ENCODE measurements around the gene CPNE9. TPM values are rescaled to one million over a fixed set of nuclear protein-coding genes. Genes with fewer than 3 reads are reported as not detected.

The CPNE9 gene
- total RNA-seq, 1 experiment from 2014 or later = 3.5 TPM

- Histone ChIP-seq H3K27ac (ENCODE audit: insufficient read length, low read depth, low read length) (no peak overlapping the region), H3K4me1 (ENCODE audit: insufficient read depth, low read length) (no peaks in the 10 kb centered on the region; the same call in 1 of the 2 replicates), H3K23me2 (ENCODE audit: insufficient read length, low read depth, low read length, poor library complexity, severe bottlenecking) (no peaks in the 10 kb centered on the region), H3K23ac (ENCODE audit: insufficient read length, low read depth, low read length) (no peak overlapping the region), H4K20me1 (ENCODE audit: control insufficient read depth, insufficient read depth, insufficient read length) (no peaks in the 10 kb centered on the region), H3K79me1 (ENCODE audit: insufficient read depth, low read depth, low read length, poor library complexity, severe bottlenecking) (no peaks in the 10 kb centered on the region), H4K91ac (ENCODE audit: insufficient read length, low read depth, low read length) (no peak overlapping the region), H2BK5ac (ENCODE audit: insufficient read length, low read length) (no peak overlapping the region), H3K14ac (ENCODE audit: insufficient read depth, low read length) (no peak overlapping the region), H3K18ac (ENCODE audit: insufficient read length, low read depth, low read length) (no peak overlapping the region), H3T11ph (ENCODE audit: low read length) (no peak overlapping the region), H4K8ac (replicated peaks; ENCODE audit: insufficient read length, low read depth, low read length) (no peak overlapping the region), H3K56ac (ENCODE audit: insufficient read length, low read depth, low read length) (no peak overlapping the region), H2AFZ (ENCODE audit: low read length) (no peak overlapping the region), H2BK20ac (ENCODE audit: low read depth, low read length, poor library complexity, severe bottlenecking) (no peak overlapping the region), H3K4ac (ENCODE audit: low read depth, low read length) (no peak overlapping the region), H3K79me2 (ENCODE audit: insufficient read depth, low read length) (no peaks in the 10 kb centered on the region), H3K27me3 (ENCODE audit: insufficient read depth, low read length) (no peaks in the 10 kb centered on the region), H2BK120ac (ENCODE audit: low read depth, low read length, poor library complexity, severe bottlenecking) (no peak overlapping the region), H4K5ac (ENCODE audit: insufficient read length, low read depth, low read length) (no peak overlapping the region), H3K9ac (ENCODE audit: extremely low read depth, insufficient read length, low read length) (no peak overlapping the region), H2BK12ac (ENCODE audit: insufficient read length, low read depth, low read length) (no peak overlapping the region), H3K9me3 (ENCODE audit: control insufficient read depth, low read depth, low read length) (no peaks in the 10 kb centered on the region), H2BK15ac (ENCODE audit: low read depth, low read length) (no peak overlapping the region), H2AK5ac (ENCODE audit: insufficient read length, low read length) (no peak overlapping the region), H3K4me2 (ENCODE audit: insufficient read depth, insufficient read length, low read length) (no peak overlapping the region)
- Mint-ChIP-seq H3K36me3 (ENCODE audit: insufficient read depth in 1 of 3, low read depth in 3 of 3) (no peaks in the 10 kb centered on the region), H3K9me3 (no peaks in the 10 kb centered on the region), H3K27me3 (ENCODE audit: low read depth) (peaks cover 9% of the 10 kb centered on the region), H3K4me3 (no peak overlapping the region), H3K27ac (no peak overlapping the region), H3K4me1 (peaks cover 7 to 8% of the 10 kb centered on the region in 2 experiments)
- no peak for TF ChIP-seq CTCF (conservative IDR thresholded peaks at IDR 0.05)
- DNase-seq = no peak
- no CpG with 5 or more reads among the region's 4 CpGs for WGBS (ENCODE audit: extremely low coverage, insufficient read length, low lambda C conversion rate)
Measured at GRCh38 chr3:9718118-9718517, 14.5 kb downstream of the CPNE9 start.

All from H9 (cell line).